NCI-H748 (cell line): ENCODE results near the gene SRF.

Experiments used
- DNase-seq: peaks from one replicate; lab custom pipeline; 2025; ENCODE audit not compliant: unreplicated experiment; lab: John Stamatoyannopoulos, UW

Gene SRF

DNA sequence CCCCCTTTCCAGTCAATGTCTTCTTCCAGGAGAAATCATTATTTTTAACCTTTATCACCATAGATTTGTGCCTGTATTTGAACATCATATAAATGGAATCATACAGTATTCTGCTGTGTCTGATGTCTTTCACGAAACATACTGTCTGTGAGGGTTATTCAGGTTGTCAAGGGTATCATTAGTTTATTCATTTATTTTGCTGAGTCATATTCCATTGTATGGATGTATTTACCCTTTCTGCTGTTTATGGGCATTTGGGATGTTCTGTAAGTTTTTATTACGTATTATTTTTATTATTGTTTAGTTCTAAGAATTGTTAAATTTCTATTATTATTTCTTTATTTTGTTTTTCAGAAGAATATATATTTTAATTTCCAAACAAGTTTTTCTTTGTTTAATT is 36.2 kb downstream of the SRF start:
- DNase-seq, result no peak

GRCh38 chr6:43211955-43212354 is 40.9 kb downstream of the SRF start:
- no peak for DNase-seq

GRCh38 chr6:43213431-43213830 is 42.4 kb downstream of the SRF start:
- DNase-seq, result no peak

- DNase-seq, result no peak
These were observed 44.0 kb downstream of the SRF start for GRCh38 chr6:43215066-43215465.

GRCh38 chr6:43216200-43216599 is 45.1 kb downstream of the SRF start:
- no peak for DNase-seq

DNA sequence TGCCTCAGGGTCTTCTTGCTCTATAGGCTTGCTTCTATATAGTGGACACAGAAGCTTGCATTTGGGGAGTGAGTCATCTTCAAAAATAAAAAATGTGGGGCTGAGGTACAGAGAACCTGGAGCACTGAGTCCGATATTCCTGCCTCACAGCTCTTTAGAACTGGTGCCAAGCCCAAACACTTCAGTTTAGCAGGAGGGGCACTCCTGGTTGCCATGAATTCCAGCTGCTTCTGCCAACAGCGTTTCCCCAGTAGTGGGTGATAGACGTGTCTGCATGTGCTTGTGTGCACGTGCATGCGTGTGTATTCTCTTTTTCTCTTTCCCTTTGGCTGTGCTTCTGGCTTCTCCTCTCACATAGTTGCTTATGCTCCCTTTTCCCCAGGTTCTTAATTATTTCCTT is 46.3 kb downstream of the SRF start:
- DNase-seq, result no peak

DNA sequence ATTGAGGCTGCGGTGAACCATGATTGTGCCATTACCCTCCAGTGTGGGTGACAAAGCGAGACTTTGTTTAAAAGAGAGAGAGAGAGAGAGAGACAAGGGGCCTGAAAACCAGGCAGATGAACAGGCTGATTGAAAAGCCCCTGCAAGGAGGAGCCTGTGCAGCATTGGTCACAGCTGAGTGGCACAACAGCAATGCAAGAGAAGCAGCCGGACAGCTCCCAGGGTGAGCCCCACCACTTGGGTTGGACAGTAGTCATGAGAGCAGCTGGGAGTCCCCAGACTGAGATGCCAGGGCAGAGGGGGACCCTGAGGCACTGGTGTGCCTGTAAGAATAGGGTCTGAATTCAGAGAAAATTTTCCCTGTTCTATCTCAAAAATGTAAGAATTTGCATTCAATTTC is 48.0 kb downstream of the SRF start:
- no peak for DNase-seq

- DNase-seq, result no peak
These were observed 48.7 kb downstream of the SRF start for GRCh38 chr6:43219814-43220213.

DNA sequence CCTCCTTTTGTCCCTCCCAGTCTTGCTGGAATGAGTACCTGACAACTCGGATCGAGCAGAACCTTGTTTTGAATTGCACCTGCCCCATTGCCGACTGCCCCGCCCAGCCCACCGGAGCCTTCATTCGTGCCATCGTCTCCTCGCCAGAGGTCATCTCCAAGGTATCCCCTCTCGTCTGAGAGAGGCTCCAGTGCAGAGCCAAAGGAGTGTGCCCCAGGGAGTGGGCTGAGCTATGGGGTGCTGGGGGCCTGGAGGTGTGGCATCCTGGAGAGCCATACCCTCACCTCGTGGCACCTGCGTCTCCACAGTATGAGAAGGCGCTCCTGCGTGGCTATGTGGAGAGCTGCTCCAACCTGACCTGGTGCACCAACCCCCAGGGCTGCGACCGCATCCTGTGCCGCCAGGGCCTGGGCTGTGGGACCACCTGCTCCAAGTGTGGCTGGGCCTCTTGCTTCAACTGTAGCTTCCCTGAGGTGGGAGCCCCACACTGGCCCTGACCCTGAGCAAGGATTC is 49.4 kb downstream of the SRF start:
- DNase-seq, result no peak

GRCh38 chr6:43221046-43221972 is 50.2 kb downstream of the SRF start:
- DNase-seq, result no peak

DNA sequence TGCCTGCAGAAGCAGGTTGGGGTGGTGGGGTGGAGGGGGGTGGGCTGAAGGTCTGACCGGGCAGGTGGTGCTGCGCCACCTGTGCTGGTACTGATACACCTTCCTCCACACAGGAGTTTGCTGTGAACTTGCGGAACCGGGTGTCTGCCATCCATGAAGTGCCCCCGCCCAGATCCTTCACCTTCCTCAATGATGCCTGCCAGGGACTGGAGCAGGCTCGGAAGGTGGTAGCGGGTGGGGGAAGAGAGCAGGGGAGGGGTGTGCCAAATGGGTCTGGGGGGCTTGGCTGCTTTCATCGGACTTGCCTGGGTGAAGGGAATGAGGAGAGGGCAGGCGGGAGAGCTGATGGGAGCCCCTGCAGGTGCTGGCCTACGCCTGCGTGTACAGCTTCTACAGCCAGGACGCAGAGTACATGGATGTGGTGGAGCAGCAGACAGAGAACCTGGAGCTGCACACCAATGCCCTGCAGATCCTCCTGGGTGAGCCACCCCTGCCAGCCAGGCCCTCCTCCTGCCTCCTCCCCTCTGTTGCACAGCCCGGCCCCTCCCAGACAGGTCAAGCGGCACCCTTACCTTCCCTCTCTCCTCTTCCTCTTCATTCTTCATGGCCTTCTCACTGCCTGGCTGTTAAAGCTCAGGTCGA is 51.5 kb downstream of the SRF start:
- DNase-seq, result no peak

GRCh38 chr6:43223175-43223574 is 52.1 kb downstream of the SRF start:
- DNase-seq, result no peak

DNA sequence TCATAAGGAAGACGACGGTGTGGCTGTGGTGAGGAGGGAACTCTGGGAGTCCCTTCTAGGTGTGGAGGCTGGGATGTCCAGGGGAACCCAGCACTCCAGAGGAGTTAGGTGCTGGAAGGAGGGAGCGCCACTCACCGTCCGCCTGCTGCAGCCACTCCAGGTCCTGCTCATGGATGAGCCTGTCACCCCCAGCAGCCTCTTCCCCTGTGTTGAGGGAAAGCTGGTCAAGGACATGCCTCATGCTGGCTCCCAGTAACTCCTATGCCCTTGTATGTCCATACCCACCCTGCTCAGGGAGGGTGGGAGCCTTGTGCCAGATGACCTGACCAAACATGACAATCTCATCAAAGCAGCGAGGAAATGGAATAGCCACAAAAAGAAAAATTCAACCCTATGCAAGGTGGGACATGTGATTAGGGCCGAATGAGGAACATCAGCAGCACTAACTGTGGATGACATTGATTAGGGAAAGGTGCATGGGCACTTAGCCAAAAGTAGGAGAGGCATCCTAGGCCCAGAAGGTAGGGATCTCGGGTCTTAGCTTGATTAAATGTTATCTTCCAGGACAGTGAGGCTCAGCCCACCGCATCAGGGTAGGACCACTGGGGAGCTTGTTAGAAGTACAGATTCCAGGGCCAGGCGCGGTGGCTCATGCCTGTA is 55.3 kb downstream of the SRF start:
- no peak for DNase-seq

- DNase-seq, result peak; percentile 80
These were observed 58.1 kb downstream of the SRF start, which contains the start of gene DNPH1 for GRCh38 chr6:43228951-43229802. DNPH1 (minus strand) TSS chr6:43229481; CDS start chr6:43229456, 25 bp downstream.

- no peak for DNase-seq
These were observed 58.9 kb downstream of the SRF start for GRCh38 chr6:43229803-43230620.

DNA sequence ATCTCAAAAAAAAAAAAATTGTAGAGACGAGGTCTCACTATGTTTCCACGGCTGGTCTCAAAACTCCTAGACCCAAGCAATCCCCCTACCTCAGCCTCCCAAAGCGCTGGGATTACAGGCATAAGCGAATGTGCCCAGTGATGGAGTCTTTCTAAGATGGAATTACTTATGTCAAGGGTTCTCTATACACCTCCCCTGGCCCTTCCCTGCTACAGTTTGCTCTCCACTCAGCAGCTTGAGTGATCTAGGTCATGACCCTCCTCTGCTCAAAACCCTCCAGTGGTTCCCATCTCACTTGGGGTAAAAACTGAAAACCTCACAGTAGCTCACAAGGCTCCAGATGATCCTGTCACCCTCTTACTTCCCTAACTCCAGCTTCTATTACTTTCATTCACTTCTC is 60.0 kb downstream of the SRF start:
- no peak for DNase-seq
